GM23338 (cell line): ENCODE measurements around the gene GRID2. TPM values are rescaled to one million over a fixed set of nuclear protein-coding genes. Genes with fewer than 3 reads are reported as not detected.

Experiments used
- CREB1 ChIP-seq: fragments of 250-450 bp; sonication (Bioruptor Pico); IDR thresholded peaks from 2 replicates; pipeline ENCODE4 v1.5.0; 2020; ENCODE audit warnings: low read depth, mild to moderate bottlenecking, moderate library complexity
- EZH2 ChIP-seq: fragments of 200-600 bp; sonication (generic); IDR thresholded peaks from one replicate; pipeline ENCODE4 v1.8.0; 2017; ENCODE audit warnings: antibody characterized with exemption, mild to moderate bottlenecking, low read depth; ENCODE audit not compliant: unreplicated experiment
- JUNB ChIP-seq: IDR thresholded peaks from one replicate; pipeline ENCODE4 v1.6.1; 2016; ENCODE audit warnings: antibody characterized with exemption; ENCODE audit not compliant: unreplicated experiment
- NANOG ChIP-seq: IDR thresholded peaks from 2 replicates; pipeline ENCODE4 v1.6.1; 2016; ENCODE audit warnings: antibody characterized with exemption, borderline replicate concordance
- POLR2AphosphoS5 ChIP-seq: IDR thresholded peaks from 2 replicates; pipeline ENCODE4 v1.6.1; 2016; ENCODE audit warnings: antibody characterized with exemption, low read depth
- REST ChIP-seq: IDR thresholded peaks from one replicate; pipeline ENCODE4 v1.6.1; 2018; ENCODE audit warnings: antibody characterized with exemption; ENCODE audit not compliant: unreplicated experiment
- STAT1 ChIP-seq: IDR thresholded peaks from one replicate; pipeline ENCODE4 v1.6.1; 2016; ENCODE audit warnings: antibody characterized with exemption; ENCODE audit not compliant: unreplicated experiment
- ZNF114 ChIP-seq: fragments of 250-450 bp; sonication (Bioruptor Pico); IDR thresholded peaks from 2 replicates; pipeline ENCODE4 v1.5.0; 2020; ENCODE audit warnings: mild to moderate bottlenecking, moderate library complexity
- ZNF331 ChIP-seq: fragments of 250-450 bp; sonication (Bioruptor Pico); IDR thresholded peaks from 2 replicates; pipeline ENCODE4 v1.5.0; 2020; ENCODE audit warnings: low read depth, mild to moderate bottlenecking, moderate library complexity
- ZNF462 ChIP-seq: fragments of 250-450 bp; sonication (Bioruptor Pico); IDR thresholded peaks from 2 replicates; pipeline ENCODE4 v1.5.0; 2020; ENCODE audit warnings: mild to moderate bottlenecking, moderate library complexity
- polyA plus RNA-seq: library from polyadenylated mRNA; unstranded; fragments of >200 nt; fragmentation: Nextera tagmentation; extraction: Ambion mirVana; gene quantifications from 2 replicates; pipeline ENCODE4 v1.2.1, GENCODE V29; 2016
- total RNA-seq: library from RNA; depleted of rRNA; stranded (reverse); fragments of >200 nt; shearing (Covaris generic); gene quantifications from 2 replicates; pipeline ENCODE4 v1.2.3, GENCODE V29; 2014
- TF ChIP-seq, protein P1 (sequence below), 2 experiments: fragments of 200-600 bp in 1 of 2; sonication (generic) in 1 of 2; conservative IDR thresholded peaks; 2 replicates each; pipeline versions ENCODE4 v1.5.1 to v1.6.1; 2016 to 2017; ENCODE audit warnings: antibody characterized with exemption in 2 of 2, low read depth in 2 of 2, mild to moderate bottlenecking in 2 of 2, moderate library complexity in 1 of 2

The GRID2 gene
- total and polyA plus RNA-seq, 2 experiments from 2014 or later: 19.9 to 65.4 TPM

GRCh38 chr4:93127489-93127888, 823.7 kb downstream of the GRID2 start (continued):
- no peak for TF ChIP-seq ZNF462 (CRISPR knock-in tag)
- no peak for TF ChIP-seq NANOG
- TF ChIP-seq POLR2AphosphoS5: no peak
- TF ChIP-seq, protein P1, sequence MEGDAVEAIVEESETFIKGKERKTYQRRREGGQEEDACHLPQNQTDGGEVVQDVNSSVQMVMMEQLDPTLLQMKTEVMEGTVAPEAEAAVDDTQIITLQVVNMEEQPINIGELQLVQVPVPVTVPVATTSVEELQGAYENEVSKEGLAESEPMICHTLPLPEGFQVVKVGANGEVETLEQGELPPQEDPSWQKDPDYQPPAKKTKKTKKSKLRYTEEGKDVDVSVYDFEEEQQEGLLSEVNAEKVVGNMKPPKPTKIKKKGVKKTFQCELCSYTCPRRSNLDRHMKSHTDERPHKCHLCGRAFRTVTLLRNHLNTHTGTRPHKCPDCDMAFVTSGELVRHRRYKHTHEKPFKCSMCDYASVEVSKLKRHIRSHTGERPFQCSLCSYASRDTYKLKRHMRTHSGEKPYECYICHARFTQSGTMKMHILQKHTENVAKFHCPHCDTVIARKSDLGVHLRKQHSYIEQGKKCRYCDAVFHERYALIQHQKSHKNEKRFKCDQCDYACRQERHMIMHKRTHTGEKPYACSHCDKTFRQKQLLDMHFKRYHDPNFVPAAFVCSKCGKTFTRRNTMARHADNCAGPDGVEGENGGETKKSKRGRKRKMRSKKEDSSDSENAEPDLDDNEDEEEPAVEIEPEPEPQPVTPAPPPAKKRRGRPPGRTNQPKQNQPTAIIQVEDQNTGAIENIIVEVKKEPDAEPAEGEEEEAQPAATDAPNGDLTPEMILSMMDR (conservative IDR thresholded peaks at IDR 0.05; ENCODE audit: low read depth in 2 of 2): no peak
- TF ChIP-seq EZH2: no peak
- no peak for TF ChIP-seq STAT1
- no peak for TF ChIP-seq ZNF114 (CRISPR knock-in tag)
- no peak for TF ChIP-seq ZNF331
- TF ChIP-seq REST: no peak
- TF ChIP-seq CREB1 (CRISPR knock-in tag): no peak
- no peak for TF ChIP-seq JUNB
